GM19025 (cell line): ENCODE data around the gene UQCR10.

Experiments
- ATAC-seq: cut with Tn5 transposase; IDR thresholded peaks from one replicate; pipeline ENCODE4 v1.9.1; 2021; ENCODE audit warnings: mild to moderate bottlenecking, low read depth, moderate library complexity; ENCODE audit not compliant: unreplicated experiment

The UQCR10 gene

GRCh38 chr22:29767171-29768051 is at the start of gene UQCR10:
UQCR10 (plus strand) TSS chr22:29767369; CDS start chr22:29767399, 30 bp downstream.
- ATAC-seq: peak; percentile 60

GRCh38 chr22:29717789-29718188 is 49.4 kb upstream of the UQCR10 start:
- no peak for ATAC-seq

GRCh38 chr22:29718949-29719898 is 47.9 kb upstream of the UQCR10 start:
- no peak for ATAC-seq

GRCh38 chr22:29719899-29720645 is 47.1 kb upstream of the UQCR10 start, which contains the start of gene CABP7:
CABP7 (plus strand) TSS chr22:29720003; CDS start chr22:29720425, 422 bp downstream.
- no peak for ATAC-seq

- no peak for ATAC-seq
Measured at GRCh38 chr22:29720811-29721323, 46.3 kb upstream of the UQCR10 start.

- no peak for ATAC-seq
Measured at GRCh38 chr22:29722151-29722550, 45.0 kb upstream of the UQCR10 start.

- ATAC-seq: no peak
Measured at GRCh38 chr22:29722587-29722986, 44.6 kb upstream of the UQCR10 start.

GRCh38 chr22:29723766-29724165 is 43.4 kb upstream of the UQCR10 start:
- ATAC-seq: no peak

- ATAC-seq: no peak
Measured at GRCh38 chr22:29724843-29725242, 42.3 kb upstream of the UQCR10 start.

- ATAC-seq: no peak
Measured at GRCh38 chr22:29726106-29726505, 41.1 kb upstream of the UQCR10 start.

GRCh38 chr22:29726512-29727130 is 40.5 kb upstream of the UQCR10 start:
- no peak for ATAC-seq

GRCh38 chr22:29727131-29727523 is 40.0 kb upstream of the UQCR10 start:
- ATAC-seq: no peak

GRCh38 chr22:29729161-29729560 is 38.0 kb upstream of the UQCR10 start:
- no peak for ATAC-seq

- no peak for ATAC-seq
Measured at GRCh38 chr22:29731058-29731850, 35.9 kb upstream of the UQCR10 start.

GRCh38 chr22:29732883-29733282 is 34.3 kb upstream of the UQCR10 start:
- ATAC-seq: no peak

- no peak for ATAC-seq
Measured at GRCh38 chr22:29733362-29734201, 33.6 kb upstream of the UQCR10 start.

- ATAC-seq: no peak
Measured at GRCh38 chr22:29734406-29734805, 32.8 kb upstream of the UQCR10 start.

GRCh38 chr22:29734838-29735237 is 32.3 kb upstream of the UQCR10 start:
- no peak for ATAC-seq
